ENCODE results near the gene ARHGEF26.

Gene ARHGEF26

DNA sequence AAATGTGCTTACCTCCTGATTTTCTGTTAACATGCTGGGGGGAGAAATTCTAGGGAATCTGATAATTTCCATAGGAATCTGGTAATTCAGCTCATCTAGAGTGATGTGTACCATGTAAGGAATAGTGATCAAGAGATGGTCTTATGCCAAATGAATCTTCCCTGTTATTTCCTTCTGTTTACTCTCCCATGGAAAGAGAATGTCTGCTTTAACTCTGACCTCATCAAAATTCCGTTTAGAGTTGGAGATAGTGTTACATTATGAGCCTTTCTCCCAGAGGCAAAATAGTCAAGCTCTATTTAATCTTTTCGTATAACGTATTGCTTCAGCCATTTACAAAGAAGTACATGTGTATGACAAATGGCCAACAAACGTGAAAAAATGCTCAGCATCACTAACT, 76.6 kb downstream of the ARHGEF26 start:
- TF ChIP-seq ZFP30 (CRISPR knock-in tag; IDR thresholded peaks at IDR 0.05): no peak
- TF ChIP-seq ZC3H10 (CRISPR knock-in tag; IDR thresholded peaks at IDR 0.05): no peak
- no peak for TF ChIP-seq TCF4 (CRISPR knock-in tag; IDR thresholded peaks at IDR 0.05; ENCODE audit: borderline replicate concordance)
- TF ChIP-seq, protein P1, sequence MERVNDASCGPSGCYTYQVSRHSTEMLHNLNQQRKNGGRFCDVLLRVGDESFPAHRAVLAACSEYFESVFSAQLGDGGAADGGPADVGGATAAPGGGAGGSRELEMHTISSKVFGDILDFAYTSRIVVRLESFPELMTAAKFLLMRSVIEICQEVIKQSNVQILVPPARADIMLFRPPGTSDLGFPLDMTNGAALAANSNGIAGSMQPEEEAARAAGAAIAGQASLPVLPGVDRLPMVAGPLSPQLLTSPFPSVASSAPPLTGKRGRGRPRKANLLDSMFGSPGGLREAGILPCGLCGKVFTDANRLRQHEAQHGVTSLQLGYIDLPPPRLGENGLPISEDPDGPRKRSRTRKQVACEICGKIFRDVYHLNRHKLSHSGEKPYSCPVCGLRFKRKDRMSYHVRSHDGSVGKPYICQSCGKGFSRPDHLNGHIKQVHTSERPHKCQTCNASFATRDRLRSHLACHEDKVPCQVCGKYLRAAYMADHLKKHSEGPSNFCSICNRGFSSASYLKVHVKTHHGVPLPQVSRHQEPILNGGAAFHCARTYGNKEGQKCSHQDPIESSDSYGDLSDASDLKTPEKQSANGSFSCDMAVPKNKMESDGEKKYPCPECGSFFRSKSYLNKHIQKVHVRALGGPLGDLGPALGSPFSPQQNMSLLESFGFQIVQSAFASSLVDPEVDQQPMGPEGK (CRISPR knock-in tag; IDR thresholded peaks at IDR 0.05; ENCODE audit: borderline replicate concordance): no peak
- no peak for TF ChIP-seq BACH2 (CRISPR knock-in tag; IDR thresholded peaks at IDR 0.05; ENCODE audit: borderline replicate concordance)
- TF ChIP-seq GLIS3 (CRISPR knock-in tag; IDR thresholded peaks at IDR 0.05): no peak
- TF ChIP-seq OSR1 (CRISPR knock-in tag; IDR thresholded peaks at IDR 0.05): no peak
- TF ChIP-seq ZNF8 (CRISPR knock-in tag; IDR thresholded peaks at IDR 0.05): no peak
- TF ChIP-seq, protein P2, sequence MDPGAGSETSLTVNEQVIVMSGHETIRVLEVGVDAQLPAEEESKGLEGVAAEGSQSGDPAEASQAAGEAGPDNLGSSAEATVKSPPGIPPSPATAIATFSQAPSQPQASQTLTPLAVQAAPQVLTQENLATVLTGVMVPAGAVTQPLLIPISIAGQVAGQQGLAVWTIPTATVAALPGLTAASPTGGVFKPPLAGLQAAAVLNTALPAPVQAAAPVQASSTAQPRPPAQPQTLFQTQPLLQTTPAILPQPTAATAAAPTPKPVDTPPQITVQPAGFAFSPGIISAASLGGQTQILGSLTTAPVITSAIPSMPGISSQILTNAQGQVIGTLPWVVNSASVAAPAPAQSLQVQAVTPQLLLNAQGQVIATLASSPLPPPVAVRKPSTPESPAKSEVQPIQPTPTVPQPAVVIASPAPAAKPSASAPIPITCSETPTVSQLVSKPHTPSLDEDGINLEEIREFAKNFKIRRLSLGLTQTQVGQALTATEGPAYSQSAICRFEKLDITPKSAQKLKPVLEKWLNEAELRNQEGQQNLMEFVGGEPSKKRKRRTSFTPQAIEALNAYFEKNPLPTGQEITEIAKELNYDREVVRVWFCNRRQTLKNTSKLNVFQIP (CRISPR knock-in tag; IDR thresholded peaks at IDR 0.05; ENCODE audit: borderline replicate concordance, low read depth): no peak
- no peak for TF ChIP-seq ZNF565 (CRISPR knock-in tag; conservative IDR thresholded peaks at IDR 0.05; ENCODE audit: low read depth)
- no peak for TF ChIP-seq ZNF70 (CRISPR knock-in tag; IDR thresholded peaks at IDR 0.05)
- TF ChIP-seq PPARA (CRISPR knock-in tag; IDR thresholded peaks at IDR 0.05; ENCODE audit: borderline replicate concordance): no peak
- no peak for TF ChIP-seq ISL1 (CRISPR knock-in tag; IDR thresholded peaks at IDR 0.05)
- TF ChIP-seq CSDC2 (CRISPR knock-in tag; IDR thresholded peaks at IDR 0.05): no peak
- no peak for TF ChIP-seq SNAI2 (CRISPR knock-in tag; IDR thresholded peaks at IDR 0.05)
- TF ChIP-seq, protein P3, sequence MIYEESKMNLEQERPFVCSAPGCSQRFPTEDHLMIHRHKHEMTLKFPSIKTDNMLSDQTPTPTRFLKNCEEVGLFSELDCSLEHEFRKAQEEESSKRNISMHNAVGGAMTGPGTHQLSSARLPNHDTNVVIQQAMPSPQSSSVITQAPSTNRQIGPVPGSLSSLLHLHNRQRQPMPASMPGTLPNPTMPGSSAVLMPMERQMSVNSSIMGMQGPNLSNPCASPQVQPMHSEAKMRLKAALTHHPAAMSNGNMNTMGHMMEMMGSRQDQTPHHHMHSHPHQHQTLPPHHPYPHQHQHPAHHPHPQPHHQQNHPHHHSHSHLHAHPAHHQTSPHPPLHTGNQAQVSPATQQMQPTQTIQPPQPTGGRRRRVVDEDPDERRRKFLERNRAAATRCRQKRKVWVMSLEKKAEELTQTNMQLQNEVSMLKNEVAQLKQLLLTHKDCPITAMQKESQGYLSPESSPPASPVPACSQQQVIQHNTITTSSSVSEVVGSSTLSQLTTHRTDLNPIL (CRISPR knock-in tag; IDR thresholded peaks at IDR 0.05; ENCODE audit: low read depth): no peak
- TF ChIP-seq, protein P4, sequence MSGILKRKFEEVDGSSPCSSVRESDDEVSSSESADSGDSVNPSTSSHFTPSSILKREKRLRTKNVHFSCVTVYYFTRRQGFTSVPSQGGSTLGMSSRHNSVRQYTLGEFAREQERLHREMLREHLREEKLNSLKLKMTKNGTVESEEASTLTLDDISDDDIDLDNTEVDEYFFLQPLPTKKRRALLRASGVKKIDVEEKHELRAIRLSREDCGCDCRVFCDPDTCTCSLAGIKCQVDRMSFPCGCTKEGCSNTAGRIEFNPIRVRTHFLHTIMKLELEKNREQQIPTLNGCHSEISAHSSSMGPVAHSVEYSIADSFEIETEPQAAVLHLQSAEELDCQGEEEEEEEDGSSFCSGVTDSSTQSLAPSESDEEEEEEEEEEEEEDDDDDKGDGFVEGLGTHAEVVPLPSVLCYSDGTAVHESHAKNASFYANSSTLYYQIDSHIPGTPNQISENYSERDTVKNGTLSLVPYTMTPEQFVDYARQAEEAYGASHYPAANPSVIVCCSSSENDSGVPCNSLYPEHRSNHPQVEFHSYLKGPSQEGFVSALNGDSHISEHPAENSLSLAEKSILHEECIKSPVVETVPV (CRISPR knock-in tag; IDR thresholded peaks at IDR 0.05): no peak
- TF ChIP-seq TOX (CRISPR knock-in tag; IDR thresholded peaks at IDR 0.05; ENCODE audit: borderline replicate concordance): no peak
- TF ChIP-seq RARB (CRISPR knock-in tag; IDR thresholded peaks at IDR 0.05): no peak
- TF ChIP-seq ARNTL (CRISPR knock-in tag; IDR thresholded peaks at IDR 0.05; ENCODE audit: borderline replicate concordance, low read depth): no peak
- ATAC-seq: no peak

DNA sequence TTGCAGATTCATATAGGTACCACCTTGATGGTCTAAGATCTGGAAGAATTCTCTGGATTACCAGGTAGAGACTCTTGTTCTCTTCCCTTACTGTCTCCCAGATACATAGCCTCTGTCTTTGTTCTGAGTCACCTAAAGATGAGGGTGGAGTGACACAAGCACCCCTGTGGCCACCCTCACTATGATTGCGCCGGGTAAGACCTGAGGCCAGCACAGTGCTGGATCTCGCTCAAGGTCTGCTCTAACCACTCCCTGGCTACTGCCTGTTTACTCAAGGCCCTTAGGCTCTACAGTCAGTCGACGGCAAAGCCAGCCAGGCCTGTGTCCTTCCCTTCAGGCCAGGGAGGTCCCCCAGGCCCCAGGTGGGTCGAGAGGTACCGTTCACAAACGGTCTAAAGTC, 88.3 kb downstream of the ARHGEF26 start:
- ATAC-seq: no peak

DNA sequence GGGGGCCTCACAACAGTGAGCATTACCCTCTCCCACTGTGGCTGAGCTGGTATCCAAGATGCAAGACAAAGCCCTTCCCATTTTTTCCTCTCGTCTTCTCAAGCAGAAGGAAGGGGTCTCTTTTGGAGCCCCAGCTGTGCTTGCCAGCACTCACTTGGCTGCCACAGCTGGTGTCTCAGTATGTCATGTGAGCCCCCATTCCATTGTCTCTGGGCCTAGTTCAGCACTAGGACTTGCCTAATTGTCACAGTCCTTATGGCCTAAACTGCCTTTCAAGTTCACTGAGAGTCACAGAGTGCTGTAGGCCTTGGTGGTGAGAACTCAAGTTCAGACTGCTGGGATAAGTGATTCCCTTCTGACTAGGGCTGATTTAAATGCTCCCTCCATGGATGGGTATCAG, 89.8 kb downstream of the ARHGEF26 start:
- TF ChIP-seq ESRRG (CRISPR knock-in tag; IDR thresholded peaks at IDR 0.05) (no peak), BACH2 (CRISPR knock-in tag; IDR thresholded peaks at IDR 0.05; ENCODE audit: borderline replicate concordance) (no peak), ZFP30 (CRISPR knock-in tag; IDR thresholded peaks at IDR 0.05) (no peak), ZFP3 (CRISPR knock-in tag; IDR thresholded peaks at IDR 0.05) (no peak), ISL1 (CRISPR knock-in tag; IDR thresholded peaks at IDR 0.05) (no peak), ZNF8 (CRISPR knock-in tag; IDR thresholded peaks at IDR 0.05) (no peak), RARB (CRISPR knock-in tag; IDR thresholded peaks at IDR 0.05) (no peak), ZNF70 (CRISPR knock-in tag; IDR thresholded peaks at IDR 0.05) (no peak), CSDC2 (CRISPR knock-in tag; IDR thresholded peaks at IDR 0.05) (no peak), ZC3H10 (CRISPR knock-in tag; IDR thresholded peaks at IDR 0.05) (no peak), TCF4 (CRISPR knock-in tag; IDR thresholded peaks at IDR 0.05; ENCODE audit: borderline replicate concordance) (no peak), ARNTL (CRISPR knock-in tag; IDR thresholded peaks at IDR 0.05; ENCODE audit: borderline replicate concordance, low read depth) (no peak), TOX (CRISPR knock-in tag; IDR thresholded peaks at IDR 0.05; ENCODE audit: borderline replicate concordance) (no peak), ZNF565 (CRISPR knock-in tag; conservative IDR thresholded peaks at IDR 0.05; ENCODE audit: low read depth) (no peak)
- TF ChIP-seq, protein P2 (CRISPR knock-in tag; IDR thresholded peaks at IDR 0.05; ENCODE audit: borderline replicate concordance, low read depth): no peak
- TF ChIP-seq, protein P4 (CRISPR knock-in tag; IDR thresholded peaks at IDR 0.05): no peak
- TF ChIP-seq, protein P1 (CRISPR knock-in tag; IDR thresholded peaks at IDR 0.05; ENCODE audit: borderline replicate concordance): no peak
- ATAC-seq: no peak

More for the DNA sequence above, 88.3 kb downstream of the ARHGEF26 start:
- TF ChIP-seq OSR1 (CRISPR knock-in tag; IDR thresholded peaks at IDR 0.05): no peak
- TF ChIP-seq ZNF70 (CRISPR knock-in tag; IDR thresholded peaks at IDR 0.05): no peak
